SK-N-MC (cell line): ENCODE measurements around the gene CADPS2.

Experiments used
- EZH2 ChIP-seq: fragments of 200-600 bp; sonication (generic); IDR thresholded peaks from one replicate; pipeline ENCODE4 v1.6.1; 2017; ENCODE audit warnings: antibody characterized with exemption
- POLR2AphosphoS5 ChIP-seq: IDR thresholded peaks from 2 replicates; pipeline ENCODE4 v1.6.1; 2012; ENCODE audit warnings: mild to moderate bottlenecking, low read depth, low read length, borderline replicate concordance

DNA sequence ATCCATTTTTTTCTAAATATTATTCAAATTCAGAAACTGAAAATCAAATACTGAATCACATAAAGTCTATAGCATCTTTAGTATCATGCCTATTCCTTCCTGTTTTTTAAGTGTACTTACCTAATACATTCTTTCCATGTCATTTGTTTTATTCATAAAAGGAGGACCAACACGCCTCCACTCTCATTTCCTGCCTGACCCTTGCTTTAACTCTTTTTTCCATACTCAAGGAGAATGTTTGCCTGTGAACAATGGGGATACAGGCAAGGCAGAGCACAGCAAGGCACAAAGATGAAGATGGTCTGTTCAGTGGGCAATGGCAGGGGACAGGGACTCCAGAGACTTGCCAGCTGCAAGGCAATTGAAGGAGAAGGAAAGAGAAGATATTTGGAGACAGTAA, 460.5 kb downstream of the CADPS2 start:
- TF ChIP-seq EZH2 (no peak), POLR2AphosphoS5 (no peak)
